ENCODE results near the gene EML6. TPM values are rescaled to one million over a fixed set of nuclear protein-coding genes. Genes with fewer than 3 reads are reported as not detected.
A peak's percentile ranks its signal among the peaks of the same experiment; 100 is the strongest.

Gene EML6
- total RNA-seq, 1 experiment from 2014 or later = 0.20 TPM

DNA sequence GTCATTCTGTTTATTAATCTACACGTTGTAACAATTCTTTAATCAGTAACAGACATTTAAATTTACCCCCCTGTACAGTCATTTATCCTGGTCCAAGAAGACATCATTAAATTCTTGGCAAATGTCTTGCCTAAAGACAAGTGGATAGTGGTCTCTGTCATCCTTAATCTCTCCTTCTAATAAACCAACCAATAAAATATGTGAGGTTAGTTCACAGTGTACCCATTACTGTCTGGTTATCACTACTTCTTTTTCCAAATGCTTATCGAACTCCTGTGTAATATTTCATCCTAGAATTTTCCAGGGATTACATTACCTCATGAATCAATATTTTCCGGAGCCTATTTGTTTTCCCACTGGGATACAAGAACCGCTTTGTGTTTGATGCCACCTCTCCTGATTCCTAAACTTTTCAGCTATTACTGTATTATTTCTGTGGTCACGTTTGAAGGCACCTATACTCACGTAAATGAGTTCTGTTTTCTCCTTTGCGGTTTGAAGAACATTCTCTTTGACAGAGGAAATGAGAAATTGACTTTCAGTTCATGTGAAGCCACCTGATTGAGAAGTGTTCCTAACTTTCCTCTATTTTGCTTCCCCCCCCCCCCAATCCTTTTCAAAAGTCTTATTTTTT is 195.3 kb downstream of the EML6 start:
- in situ Hi-C loops (cut with HindIII; ENCODE audit: low sequenced_read_pairs) = no loop called here
- DNase-seq (ENCODE audit: low spot score) = no peak

DNA sequence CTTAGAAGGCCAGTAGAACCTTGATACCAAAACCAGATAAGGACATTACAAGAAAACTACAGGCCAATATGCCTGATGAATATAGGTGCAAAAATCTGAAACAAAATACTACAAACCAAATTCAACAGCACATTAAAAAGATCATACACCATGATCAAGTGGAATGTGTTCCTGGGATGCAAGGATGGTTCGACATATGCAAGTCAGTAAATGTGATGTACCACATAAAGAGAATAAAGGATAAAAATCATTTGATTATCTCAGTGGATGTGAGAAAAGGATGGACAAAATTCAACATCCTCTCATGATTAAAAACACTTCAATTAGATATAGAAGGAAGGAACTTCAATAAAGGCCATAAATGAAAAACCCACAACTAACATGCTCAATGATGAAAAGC is 197.2 kb downstream of the EML6 start:
- DNase-seq (ENCODE audit: low spot score) = no peak
- in situ Hi-C loops (cut with HindIII; ENCODE audit: low sequenced_read_pairs) = no loop called here

DNA sequence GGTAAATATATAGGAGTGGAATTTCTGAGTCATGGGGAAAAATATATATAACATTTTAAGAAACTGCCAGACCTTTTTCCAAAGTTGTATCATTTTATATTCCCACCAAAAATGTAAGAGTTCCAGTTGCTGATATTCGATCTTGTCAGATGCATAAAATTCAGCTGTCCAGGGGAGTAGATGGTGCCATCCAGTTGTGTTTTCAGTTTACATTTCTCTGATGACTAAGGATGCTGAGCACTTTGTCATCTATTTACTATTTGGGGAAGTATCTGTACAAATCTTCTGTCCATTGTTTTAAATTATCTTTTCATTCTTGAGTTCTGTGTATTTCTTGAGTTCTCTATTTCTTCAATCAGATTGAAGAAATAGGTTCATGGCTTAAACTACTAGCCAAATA is 200.7 kb downstream of the EML6 start:
- DNase-seq (ENCODE audit: low spot score) = no peak
- in situ Hi-C loops (cut with HindIII; ENCODE audit: low sequenced_read_pairs) = no loop called here

DNA sequence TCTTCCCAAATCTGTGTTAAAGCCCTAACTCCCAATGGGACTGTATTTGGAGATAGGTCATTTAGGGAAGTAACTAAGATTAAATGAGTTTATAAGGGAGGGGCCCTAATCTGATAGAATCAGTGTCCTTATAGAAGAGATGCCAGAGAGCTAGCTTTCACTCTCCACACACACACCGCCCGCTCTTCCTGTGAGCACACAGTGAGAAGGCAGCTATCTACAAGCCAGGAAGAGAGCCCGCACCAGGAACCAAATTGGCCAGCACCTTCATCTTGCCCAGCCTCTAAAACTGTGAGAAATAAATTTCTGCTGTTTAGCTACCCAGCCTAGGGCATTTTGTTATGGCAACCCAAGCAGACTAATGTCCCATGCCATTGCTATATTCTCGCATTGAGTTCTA is 201.6 kb downstream of the EML6 start:
- no peak for DNase-seq (ENCODE audit: low spot score)
- in situ Hi-C loops (cut with HindIII; ENCODE audit: low sequenced_read_pairs) = no loop called here

GRCh38 chr2:54927085-54927750 is 203.8 kb downstream of the EML6 start:
- in situ Hi-C loops (cut with HindIII; ENCODE audit: low sequenced_read_pairs) = no loop called here
- no peak for DNase-seq (ENCODE audit: low spot score)

DNA sequence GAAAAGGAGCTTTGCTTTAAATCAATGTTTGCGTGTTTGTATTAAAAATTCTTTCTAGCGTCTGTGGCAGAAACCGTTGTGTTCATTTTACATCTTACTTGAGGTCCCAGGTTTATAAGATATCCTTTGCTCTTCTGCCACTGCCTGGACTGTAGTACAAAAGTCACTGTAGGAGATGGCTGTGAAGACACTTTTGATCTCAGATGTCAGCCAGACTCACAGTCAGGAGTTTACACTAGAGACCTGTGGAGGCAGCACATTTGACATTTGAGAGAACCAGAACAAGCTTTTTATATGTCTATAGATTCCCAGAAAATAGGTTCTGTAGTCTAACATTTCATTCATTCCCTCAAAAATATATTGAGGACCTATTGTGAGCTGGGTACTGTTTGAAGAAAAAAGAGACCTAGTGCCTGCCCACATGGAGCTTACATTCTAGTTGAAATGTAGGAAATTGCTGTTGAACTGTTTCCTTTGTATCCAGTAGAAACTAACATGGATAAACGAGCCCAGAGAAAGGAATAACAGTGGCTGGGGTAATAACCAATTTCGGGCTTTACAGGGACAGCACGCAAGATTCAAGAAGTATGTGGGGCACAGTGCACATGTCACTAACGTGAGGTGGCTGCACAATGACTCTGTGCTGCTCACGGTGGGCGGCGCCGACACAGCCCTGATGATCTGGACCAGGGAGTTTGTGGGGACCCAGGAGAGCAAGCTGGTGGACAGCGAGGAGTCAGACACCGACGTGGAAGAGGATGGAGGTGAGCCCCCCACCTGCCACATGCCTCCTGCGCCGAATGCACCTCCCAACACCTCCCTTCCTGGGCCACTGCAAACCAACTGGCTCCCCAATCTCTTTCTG is 204.5 kb downstream of the EML6 start:
- no peak for DNase-seq (ENCODE audit: low spot score)
- in situ Hi-C loops (cut with HindIII; ENCODE audit: low sequenced_read_pairs) = no loop called here

DNA sequence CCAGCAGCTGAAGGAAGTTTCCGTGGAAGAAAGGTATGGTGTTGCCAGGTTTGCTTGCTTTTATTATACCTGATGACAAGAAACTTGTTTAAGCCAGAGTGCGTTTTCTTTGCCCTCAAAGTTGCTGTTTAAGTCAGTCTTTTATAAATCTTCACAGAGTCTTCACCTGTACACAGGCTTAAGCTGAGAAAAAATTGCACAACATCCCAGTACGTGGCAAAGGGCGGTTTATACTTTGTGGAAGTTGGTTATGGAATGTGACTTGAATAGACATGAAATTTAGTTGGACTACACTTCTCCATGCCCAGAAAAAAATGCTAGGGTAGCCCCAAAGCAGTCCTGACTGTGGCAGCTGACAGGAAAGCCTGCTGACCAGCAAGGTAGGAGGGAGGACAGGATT is 205.3 kb downstream of the EML6 start:
- DNase-seq (ENCODE audit: low spot score) = no peak
- in situ Hi-C loops (cut with HindIII; ENCODE audit: low sequenced_read_pairs) = no loop called here

GRCh38 chr2:54931473-54931872 is 208.0 kb downstream of the EML6 start:
- in situ Hi-C loops (cut with HindIII; ENCODE audit: low sequenced_read_pairs) = no loop called here
- no peak for DNase-seq (ENCODE audit: low spot score)

DNA sequence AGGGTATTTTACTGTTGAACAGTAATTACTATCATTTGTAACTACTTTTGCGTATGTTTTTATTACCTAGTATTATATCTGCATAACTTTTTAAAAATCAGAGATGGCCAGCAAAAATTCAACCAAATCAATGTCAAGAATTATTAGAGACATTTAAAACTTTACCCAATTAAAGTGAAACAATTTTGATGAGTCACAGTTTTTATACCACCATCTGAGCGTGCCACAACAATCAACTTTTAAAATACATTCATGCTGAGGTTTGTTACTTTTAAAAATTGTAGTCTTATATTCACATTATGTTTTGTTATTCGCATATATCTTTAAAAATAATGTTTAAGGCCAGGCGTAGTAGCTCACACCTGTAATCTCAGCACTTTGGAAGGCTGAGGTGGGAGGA is 211.9 kb downstream of the EML6 start:
- no peak for DNase-seq (ENCODE audit: low spot score)
- in situ Hi-C loops (cut with HindIII; ENCODE audit: low sequenced_read_pairs) = no loop called here

DNA sequence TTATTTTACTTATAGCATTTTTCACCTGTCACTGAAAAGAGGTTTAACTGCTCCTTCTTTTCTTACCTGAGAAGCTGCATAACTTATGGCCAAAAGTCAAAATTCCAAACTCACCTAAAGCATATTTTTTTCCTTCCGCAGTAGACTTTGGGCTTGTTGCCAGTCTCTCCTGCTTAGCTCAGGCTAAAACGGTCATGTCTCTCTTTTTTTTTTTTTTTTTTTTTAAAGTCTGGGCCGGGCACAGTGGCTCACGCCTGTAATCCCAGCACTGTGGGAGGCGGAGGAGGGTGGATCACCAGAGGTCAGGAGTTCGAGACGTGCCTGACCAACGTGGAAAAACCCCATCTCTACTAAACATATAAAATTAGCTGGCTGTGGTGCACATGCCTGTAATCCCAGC is 213.3 kb downstream of the EML6 start:
- in situ Hi-C loops (cut with HindIII; ENCODE audit: low sequenced_read_pairs) = no loop called here
- DNase-seq (ENCODE audit: low spot score) = peak; percentile 19

GRCh38 chr2:54939446-54940118 is 216.1 kb downstream of the EML6 start:
- DNase-seq (ENCODE audit: low spot score) = no peak
- in situ Hi-C loops (cut with HindIII; ENCODE audit: low sequenced_read_pairs) = no loop called here

DNA sequence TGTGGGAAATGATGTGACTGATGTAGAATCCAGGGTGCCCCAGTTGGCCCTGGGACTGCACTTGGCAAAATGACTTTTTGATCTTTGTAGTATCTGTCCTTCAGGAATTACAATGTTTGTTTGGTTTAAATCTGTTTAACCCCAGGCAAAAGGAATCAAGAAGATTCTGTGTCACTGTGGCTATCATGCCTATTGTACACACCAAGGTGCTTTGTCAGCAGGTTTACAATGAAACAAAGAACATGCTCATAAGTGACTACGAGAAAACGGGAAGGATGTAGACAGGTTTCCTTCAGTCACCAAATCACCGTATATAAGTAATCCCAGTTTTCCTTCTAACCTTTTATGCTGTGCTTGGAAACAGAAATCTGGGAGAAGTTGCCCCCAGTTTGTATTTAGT is 217.3 kb downstream of the EML6 start:
- DNase-seq (ENCODE audit: low spot score) = no peak
- in situ Hi-C loops (cut with HindIII; ENCODE audit: low sequenced_read_pairs) = no loop called here

DNA sequence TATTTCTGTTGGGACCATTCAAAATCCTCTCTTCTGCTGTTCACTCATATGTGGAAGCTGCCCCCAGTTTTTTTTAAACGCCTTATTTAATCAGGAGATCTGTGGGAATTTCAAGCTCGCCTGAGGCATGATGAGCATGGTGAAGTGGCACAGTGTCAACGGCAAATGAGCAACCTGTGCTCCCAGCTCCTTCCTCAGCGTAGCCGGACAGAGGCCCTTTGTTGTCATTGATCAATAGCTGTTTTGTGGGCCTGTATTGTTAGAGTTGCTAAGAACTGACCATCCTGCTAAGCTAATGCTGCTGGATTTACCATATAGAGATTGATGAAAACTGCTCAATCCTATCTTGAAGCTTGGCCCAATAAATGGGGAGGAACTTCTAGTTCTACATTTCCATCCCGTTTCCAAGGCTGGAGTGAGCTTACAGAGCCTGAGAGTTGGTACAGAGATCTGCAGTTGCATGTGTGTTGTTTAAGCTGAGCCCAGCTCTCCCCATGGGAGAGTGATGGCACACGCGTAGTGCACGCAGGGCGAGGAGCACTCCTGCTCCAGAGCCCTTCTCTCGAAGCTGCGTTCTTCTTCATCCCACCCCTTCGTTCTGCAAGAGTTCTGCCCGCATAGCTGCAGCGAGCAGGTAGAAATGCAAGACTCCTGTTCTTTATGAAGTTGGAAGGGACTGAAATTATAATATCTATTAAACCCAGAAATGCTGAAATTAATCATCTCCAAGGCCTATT is 218.0 kb downstream of the EML6 start:
- no peak for DNase-seq (ENCODE audit: low spot score)
- in situ Hi-C loops (cut with HindIII; ENCODE audit: low sequenced_read_pairs) = no loop called here

DNA sequence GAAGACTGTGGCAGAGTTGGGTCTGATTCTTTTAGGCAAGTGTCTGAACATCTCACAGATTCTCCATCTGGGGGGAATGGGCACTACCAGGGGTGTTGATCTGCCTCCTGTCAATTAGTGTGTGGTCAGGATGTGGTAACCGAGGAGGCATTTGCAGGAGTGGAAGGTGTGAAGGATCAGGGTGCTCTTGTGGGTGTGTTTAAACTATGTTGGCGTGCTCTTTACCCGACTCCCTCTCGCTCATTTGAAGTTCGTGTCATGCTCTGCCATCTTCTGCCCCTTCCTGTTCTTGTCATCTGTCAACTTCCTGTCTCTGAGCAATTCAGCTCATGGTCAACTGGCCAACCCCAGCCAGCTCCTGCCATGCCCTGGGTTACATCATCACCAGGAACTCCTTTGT is 218.9 kb downstream of the EML6 start:
- in situ Hi-C loops (cut with HindIII; ENCODE audit: low sequenced_read_pairs) = no loop called here
- no peak for DNase-seq (ENCODE audit: low spot score)

- in situ Hi-C loops (cut with HindIII; ENCODE audit: low sequenced_read_pairs) = no loop called here
These were observed 221.4 kb downstream of the EML6 start for GRCh38 chr2:54944724-54945326.

DNA sequence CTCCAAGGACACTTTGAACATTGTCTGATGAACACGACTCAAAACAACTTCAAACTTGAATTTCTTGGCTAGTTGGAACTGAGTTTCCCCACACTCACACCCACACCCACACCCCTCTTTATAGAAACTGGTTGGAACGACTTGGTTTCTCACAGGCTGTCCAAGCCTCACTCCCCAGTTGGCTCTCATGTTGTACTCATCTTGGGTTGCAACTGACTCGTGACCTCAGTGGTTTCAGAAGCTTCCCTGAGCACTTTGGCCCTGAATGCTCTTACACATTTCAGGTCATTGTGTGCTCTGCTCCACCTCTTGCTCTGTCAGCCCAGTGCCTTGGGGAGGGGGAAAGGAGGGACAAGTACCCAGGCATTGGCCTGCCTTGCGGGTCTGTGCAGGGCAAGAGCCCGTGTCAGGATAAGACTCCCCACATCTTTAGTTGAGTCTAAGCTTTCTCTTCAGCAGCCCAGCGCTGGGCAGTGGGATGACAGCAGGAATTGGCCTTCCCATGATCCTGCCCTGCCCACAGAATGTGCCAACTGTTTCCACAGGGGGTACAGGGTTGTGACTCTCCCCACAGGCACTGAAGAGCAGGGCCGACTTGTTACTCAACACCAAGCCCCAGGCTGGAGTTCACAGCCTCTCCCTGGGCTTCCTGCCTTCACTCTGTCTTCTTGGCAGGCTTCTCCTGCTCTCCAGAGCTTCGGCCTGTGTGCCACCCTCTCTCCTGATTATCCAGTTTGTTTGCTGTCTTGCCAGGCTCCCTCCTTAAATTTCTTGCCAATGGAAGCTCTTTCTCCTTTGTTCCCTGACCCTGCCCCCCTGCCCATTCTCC is 222.1 kb downstream of the EML6 start:
- in situ Hi-C loops (cut with HindIII; ENCODE audit: low sequenced_read_pairs) = no loop called here
- peak; percentile 70 for DNase-seq (ENCODE audit: low spot score)

More at GRCh38 chr2:54944724-54945326, 221.4 kb downstream of the EML6 start:
- no peak for DNase-seq (ENCODE audit: low spot score)

GRCh38 chr2:54946220-54946805 is 222.9 kb downstream of the EML6 start:
- DNase-seq (ENCODE audit: low spot score) = peak; percentile 43
- in situ Hi-C loops (cut with HindIII; ENCODE audit: low sequenced_read_pairs) = no loop called here

- peak; percentile 65 for DNase-seq (ENCODE audit: low spot score)
- in situ Hi-C loops (cut with HindIII; ENCODE audit: low sequenced_read_pairs) = no loop called here
These were observed 223.7 kb downstream of the EML6 start for GRCh38 chr2:54947136-54947535.

All from G401 (cell line).